ENCODE data around the gene PAQR7.

DNA sequence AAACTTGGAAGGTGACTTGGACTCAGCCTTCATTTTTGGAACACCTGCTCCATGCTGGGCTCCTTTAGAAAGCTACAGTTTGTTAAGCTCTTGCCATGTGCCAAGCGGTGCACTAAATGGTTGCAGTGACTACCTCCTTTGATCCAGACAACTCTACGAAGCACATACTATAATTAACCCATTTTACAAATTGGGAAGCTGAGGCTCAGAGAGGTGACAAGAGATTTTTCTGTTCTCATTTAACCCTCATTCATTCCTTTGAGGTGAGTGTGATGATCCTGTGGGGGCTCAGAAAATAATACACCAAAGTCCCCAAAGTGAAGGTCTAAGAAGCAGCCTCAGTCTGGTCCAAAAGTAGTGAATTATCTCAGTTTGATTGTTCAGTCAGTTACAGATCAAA lies 1.6 kb upstream of the PAQR7 start:
- TF ChIP-seq, protein P1, sequence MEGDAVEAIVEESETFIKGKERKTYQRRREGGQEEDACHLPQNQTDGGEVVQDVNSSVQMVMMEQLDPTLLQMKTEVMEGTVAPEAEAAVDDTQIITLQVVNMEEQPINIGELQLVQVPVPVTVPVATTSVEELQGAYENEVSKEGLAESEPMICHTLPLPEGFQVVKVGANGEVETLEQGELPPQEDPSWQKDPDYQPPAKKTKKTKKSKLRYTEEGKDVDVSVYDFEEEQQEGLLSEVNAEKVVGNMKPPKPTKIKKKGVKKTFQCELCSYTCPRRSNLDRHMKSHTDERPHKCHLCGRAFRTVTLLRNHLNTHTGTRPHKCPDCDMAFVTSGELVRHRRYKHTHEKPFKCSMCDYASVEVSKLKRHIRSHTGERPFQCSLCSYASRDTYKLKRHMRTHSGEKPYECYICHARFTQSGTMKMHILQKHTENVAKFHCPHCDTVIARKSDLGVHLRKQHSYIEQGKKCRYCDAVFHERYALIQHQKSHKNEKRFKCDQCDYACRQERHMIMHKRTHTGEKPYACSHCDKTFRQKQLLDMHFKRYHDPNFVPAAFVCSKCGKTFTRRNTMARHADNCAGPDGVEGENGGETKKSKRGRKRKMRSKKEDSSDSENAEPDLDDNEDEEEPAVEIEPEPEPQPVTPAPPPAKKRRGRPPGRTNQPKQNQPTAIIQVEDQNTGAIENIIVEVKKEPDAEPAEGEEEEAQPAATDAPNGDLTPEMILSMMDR (IDR thresholded peaks at IDR 0.05; ENCODE audit: insufficient read depth, low read length, poor library complexity, severe bottlenecking) = no peak
- no peak for TF ChIP-seq EZH2phosphoT487 (conservative IDR thresholded peaks at IDR 0.05; ENCODE audit: low read length)
